CD4-positive, alpha-beta T cell treated with Interferon alpha-2 for 1 hour (primary cell): ENCODE measurements around the gene PLCXD3.
"Not testable (repeated sequence)": the region's sequence is repeated elsewhere in the genome, so short reads cannot be mapped to it uniquely, and the experiment has no call there.

ENCODE experiments used
- DNase-seq, 2 donors: peaks; one replicate each; pipeline ENCODE4 v3.0.0-alpha.2; 2020 to 2022

Gene PLCXD3

DNA sequence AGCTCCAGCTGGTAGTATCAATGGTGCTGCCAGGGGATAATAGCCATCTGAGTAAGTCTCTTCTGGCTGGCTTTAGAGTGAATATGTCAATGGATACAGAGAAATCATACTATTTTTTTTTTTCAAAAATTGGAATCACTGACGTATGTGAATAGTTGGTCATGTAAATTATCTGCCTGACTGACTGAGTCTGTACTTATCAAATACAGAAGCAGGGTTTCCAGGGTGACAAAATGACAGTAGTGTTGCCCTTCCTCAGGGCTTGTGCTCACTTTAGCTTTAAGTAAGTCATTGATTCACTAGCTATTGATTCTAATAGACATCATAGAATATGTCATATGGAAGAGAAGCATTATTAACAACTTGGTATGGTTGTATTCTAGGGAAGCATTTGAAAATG lies 171.1 kb downstream of the PLCXD3 start:
- no peak for DNase-seq

GRCh38 chr5:41338136-41338675 lies 172.2 kb downstream of the PLCXD3 start:
- DNase-seq: no peak

GRCh38 chr5:41337724-41338123 lies 172.7 kb downstream of the PLCXD3 start:
- DNase-seq: no peak

GRCh38 chr5:41337216-41337615 lies 173.2 kb downstream of the PLCXD3 start:
- no peak for DNase-seq

DNA sequence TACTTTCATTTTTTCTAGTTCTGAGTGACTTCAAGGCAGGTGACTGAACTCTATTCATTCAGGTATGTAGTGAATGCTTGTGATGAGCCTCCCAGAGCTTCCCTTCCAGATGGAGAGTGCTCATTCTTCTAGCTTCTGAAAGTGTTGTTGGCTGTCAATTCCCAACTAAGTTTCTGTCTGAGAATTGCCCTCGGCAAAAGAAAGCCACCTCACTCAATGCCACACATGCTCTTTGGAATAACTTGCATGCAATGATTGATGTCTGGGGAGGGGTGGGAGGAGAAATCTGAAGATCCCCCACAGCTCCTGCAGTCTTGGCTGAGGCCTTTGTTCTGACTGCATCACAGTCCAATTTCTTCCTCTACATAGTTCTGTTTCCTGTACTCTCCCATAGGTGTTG lies 173.9 kb downstream of the PLCXD3 start:
- no peak for DNase-seq

GRCh38 chr5:41335596-41336181 lies 174.7 kb downstream of the PLCXD3 start:
- DNase-seq: no peak

- no peak for DNase-seq
Observed at GRCh38 chr5:41334758-41335157, 175.6 kb downstream of the PLCXD3 start.

GRCh38 chr5:41334221-41334620 lies 176.2 kb downstream of the PLCXD3 start:
- no peak for DNase-seq

DNA sequence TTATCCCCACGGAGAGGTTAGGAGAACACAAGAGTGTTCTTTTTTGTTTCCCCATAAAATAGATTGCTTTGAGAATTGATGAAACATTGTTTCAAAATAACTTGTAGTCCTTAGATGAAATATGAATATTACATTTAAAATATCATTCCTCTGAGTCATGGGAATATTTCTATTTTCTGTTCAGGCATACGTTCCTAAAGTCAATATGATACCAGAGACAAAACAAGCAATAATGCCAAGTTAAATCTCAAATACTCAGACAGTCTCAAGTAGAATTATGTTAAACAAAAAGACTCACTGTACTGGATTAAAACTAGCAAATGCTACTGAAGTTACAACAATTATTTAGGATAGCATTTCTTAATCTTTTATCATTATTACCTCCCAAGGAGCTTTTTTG lies 185.3 kb downstream of the PLCXD3 start:
- no peak for DNase-seq

DNA sequence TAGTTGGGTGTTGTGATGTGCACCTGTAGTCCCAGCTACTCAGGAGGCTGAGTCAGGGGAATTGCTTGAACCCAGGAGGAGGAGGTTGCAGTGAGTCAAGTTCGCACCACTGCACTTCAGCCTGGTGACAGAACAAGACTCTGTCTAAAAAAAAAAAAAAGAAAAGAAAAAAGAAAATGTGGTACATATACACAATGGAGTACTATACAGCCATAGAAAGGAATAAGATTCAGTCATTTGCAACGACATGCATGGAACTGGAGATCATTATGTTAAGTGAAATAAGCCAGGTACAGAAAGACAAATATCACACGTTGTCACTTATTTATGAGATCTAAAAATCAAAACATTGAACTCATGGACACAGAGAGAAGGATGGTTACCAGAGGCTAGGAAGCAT lies 187.6 kb downstream of the PLCXD3 start:
- not testable (repeated sequence) for DNase-seq

DNA sequence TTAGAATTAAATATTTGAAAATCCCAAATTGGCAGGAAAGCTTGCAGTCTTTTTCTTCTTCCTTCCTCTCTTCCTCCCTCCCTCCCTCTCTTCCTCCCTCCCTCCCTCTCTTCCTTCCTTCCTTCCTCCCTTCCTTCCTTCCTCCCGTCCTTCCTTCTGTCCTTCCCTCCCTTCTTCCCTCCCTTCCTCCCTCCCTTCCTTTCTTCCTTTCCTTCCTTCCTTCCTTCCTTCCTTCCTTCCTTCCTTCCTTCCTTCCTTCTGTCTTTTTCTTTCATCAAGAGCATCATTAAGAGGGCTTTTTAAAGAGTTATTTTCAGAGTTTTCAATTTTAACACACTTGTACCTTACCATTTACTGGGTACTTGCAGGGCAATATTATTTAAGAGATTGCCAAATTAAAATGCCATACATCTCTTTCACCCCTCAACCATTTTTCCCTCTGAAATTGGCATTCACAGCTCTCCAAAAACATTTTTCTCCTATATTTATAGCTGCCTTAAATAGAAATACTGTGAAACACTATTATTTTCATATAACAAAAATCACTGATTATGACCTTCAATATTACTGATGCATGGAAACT lies 197.8 kb downstream of the PLCXD3 start:
- no peak for DNase-seq

DNA sequence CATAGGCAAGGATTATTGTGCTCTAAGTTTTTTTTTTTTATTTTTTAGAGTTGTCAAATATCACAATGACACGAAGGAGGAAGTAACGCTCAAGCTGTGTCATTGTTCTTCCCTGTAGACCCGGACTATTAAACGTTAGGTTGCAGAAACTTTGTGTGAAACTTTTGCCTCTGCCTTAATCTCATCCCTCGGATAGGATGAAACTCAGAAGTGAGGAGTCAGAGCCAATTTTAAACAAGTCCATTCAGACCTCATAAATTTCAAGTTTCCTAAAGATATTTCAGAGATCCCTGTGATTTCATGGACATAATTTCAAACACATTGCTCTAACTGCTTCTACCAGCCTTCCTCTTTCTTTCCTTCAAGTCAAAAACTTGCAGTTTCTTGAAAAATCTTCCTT lies 198.3 kb downstream of the PLCXD3 start:
- DNase-seq: no peak

DNA sequence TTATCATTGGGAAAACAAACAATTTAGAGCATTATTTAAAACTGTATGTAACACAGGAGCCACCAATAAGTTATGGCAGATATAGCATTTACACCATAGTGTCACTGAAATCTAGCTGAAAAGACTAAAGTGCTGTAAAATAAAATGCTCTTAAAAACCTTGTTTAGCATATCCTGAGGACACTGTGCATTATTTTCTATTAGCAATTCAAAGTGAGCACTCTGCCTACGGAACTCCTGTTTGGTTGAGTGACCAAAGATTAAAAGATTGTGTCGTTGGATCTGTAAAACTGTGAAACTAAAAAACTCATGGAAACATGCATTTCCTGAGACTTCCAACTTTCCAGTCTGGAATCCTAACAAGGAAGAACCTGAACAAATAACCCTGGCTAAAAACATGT lies 201.1 kb downstream of the PLCXD3 start:
- DNase-seq: no peak

DNA sequence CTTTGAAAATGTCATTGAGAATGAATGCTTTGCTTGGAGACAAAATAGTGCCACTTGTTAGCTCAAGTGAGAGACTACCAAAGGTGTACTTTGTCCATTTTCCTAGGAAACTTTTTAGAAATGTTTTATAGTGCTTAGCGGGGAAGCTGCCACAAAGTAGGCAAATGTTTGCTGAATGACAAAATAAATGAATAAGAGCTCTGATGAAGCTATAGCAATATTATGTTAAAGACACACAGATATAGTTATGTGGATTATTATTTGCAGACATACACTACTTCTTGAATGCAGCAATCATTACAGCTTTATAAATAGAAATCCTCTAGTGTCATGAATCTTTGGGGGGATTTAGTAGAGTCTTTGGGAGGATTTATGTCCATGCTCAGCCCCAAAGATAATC lies 204.4 kb downstream of the PLCXD3 start:
- DNase-seq: no peak

GRCh38 chr5:41305056-41305455 lies 205.3 kb downstream of the PLCXD3 start:
- no peak for DNase-seq

GRCh38 chr5:41296066-41296465 lies 214.3 kb downstream of the PLCXD3 start:
- DNase-seq: no peak

- no peak for DNase-seq
Observed at GRCh38 chr5:41291323-41291722, 219.1 kb downstream of the PLCXD3 start.

DNA sequence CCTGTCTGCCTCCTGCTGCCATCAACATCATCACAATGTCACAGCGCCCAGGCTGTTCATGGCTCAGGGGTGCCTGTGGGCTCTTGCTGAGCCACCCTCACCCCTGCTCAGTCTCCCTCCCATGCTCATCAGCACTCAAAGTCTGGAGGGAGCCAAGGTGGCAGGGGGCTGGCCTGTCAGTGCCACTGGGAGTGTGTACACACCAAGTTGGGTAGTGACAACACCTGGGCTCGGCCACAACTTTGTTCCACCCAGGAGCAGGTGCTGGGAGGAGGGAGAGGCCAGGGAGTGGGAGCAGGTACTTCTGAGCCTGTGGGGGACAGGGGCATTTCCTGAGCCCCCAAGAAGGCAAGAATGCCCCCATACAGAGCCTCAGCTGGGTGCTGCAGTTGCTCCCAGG lies 219.6 kb downstream of the PLCXD3 start:
- no peak for DNase-seq

- no peak for DNase-seq
Observed at GRCh38 chr5:41289970-41290464, 220.4 kb downstream of the PLCXD3 start.

DNA sequence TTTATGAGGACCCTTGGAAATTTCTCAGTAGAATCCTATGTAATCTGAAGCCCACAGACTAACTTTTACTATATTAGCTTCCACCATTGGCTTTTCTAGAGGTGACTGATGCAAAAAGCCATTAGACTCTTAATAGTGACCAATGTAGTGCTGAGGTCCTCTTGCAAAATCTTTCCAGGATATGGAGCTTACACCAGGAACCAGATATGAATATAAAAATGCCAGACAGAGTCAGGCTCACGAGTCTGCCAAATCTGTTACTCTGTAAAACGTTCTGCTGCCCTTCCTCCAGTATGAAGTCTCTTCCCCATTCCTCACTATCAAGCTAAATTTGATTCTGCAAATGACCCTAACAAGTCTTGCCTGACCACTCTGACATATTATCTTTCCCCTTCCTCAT lies 223.7 kb downstream of the PLCXD3 start:
- DNase-seq: no peak

GRCh38 chr5:41286165-41286564 lies 224.2 kb downstream of the PLCXD3 start:
- no peak for DNase-seq

- no peak for DNase-seq
Observed at GRCh38 chr5:41284938-41285337, 225.5 kb downstream of the PLCXD3 start.

DNA sequence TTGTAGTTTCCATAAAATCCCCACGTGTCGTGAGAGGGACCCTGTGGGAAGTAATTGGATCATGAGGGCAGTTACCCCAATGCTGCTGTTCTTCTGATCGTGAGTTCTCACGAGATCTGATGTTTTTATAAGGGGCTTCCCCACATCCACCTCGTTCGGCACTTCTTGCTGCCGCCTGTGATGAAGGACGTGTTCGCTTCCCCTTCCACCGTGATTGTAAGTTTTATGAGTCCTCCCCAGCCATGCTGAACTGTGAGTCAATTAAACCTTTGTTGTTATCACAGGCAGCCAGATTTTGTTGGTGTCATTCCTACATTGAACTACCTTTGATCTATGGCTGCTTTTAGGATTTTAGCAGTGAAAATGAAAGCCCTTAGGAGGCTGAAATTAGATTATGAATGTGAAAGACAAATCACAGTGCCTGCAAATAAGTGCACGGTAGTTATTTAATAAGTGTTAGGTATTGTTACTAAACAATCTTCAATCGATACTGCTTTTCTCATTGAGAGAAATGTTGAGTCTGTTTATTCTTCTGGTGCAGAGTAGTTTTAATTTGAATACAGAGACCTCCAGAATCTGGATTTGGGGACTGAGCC lies 229.1 kb downstream of the PLCXD3 start:
- no peak for DNase-seq

DNA sequence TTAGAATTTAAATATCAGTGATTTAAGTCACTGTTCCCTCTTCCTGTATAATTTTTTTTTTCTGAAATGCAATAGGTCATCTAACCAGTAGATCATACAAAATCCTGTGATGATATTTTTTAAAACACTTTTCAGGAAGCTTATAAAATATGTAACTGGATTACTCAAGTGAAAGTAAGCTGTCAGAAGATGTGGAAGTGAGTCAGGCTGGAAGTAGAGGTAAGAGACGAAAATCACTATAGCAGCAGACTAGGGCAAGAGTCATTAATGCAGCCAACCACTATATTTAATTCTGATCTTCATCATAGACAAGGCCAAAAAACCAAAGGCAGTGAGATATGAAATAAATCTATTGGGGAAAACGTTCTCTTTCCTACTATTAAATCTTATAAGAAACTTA lies 231.4 kb downstream of the PLCXD3 start:
- no peak for DNase-seq
